ENCODE data around the gene TRPM3.

TRPM3 gene

GRCh38 chr9:71072587-71072986 lies 48.8 kb downstream of the TRPM3 start:
- no peak overlapping the region for H3K4me3 ChIP-seq (ENCODE audit: low read depth, low read length)
- TF ChIP-seq CTCF (IDR thresholded peaks at IDR 0.05; ENCODE audit: low read depth, low read length, missing control alignments), result no peak
- in situ Hi-C loops (cut with HindIII; ENCODE audit: low sequenced_read_pairs), result no loop called here
- DNase-seq (ENCODE audit: low read depth), result no peak

- TF ChIP-seq CTCF (IDR thresholded peaks at IDR 0.05; ENCODE audit: low read depth, low read length, missing control alignments), result no peak
- in situ Hi-C loops (cut with HindIII; ENCODE audit: low sequenced_read_pairs), result no loop called here
- no peak for DNase-seq (ENCODE audit: low read depth)
- no peak overlapping the region for H3K4me3 ChIP-seq (ENCODE audit: low read depth, low read length)
Observed at GRCh38 chr9:71071633-71072032, 49.8 kb downstream of the TRPM3 start.

- no peak for TF ChIP-seq CTCF (IDR thresholded peaks at IDR 0.05; ENCODE audit: low read depth, low read length, missing control alignments)
- in situ Hi-C loops (cut with HindIII; ENCODE audit: low sequenced_read_pairs), result no loop called here
- no peak for DNase-seq (ENCODE audit: low read depth)
- no peak overlapping the region for H3K4me3 ChIP-seq (ENCODE audit: low read depth, low read length)
Observed at GRCh38 chr9:71058660-71059059, 62.8 kb downstream of the TRPM3 start.

GRCh38 chr9:71052287-71052686 lies 69.1 kb downstream of the TRPM3 start:
- no peak overlapping the region for H3K4me3 ChIP-seq (ENCODE audit: low read depth, low read length)
- TF ChIP-seq CTCF (IDR thresholded peaks at IDR 0.05; ENCODE audit: low read depth, low read length, missing control alignments), result no peak
- peak; percentile 1 for DNase-seq (ENCODE audit: low read depth)
- in situ Hi-C loops (cut with HindIII; ENCODE audit: low sequenced_read_pairs), result no loop called here

- no peak for DNase-seq (ENCODE audit: low read depth)
- no peak for TF ChIP-seq CTCF (IDR thresholded peaks at IDR 0.05; ENCODE audit: low read depth, low read length, missing control alignments)
- in situ Hi-C loops (cut with HindIII; ENCODE audit: low sequenced_read_pairs), result no loop called here
- no peak overlapping the region for H3K4me3 ChIP-seq (ENCODE audit: low read depth, low read length)
Observed at GRCh38 chr9:71048280-71048679, 73.1 kb downstream of the TRPM3 start.

- in situ Hi-C loops (cut with HindIII; ENCODE audit: low sequenced_read_pairs), result no loop called here
- no peak overlapping the region for H3K4me3 ChIP-seq (ENCODE audit: low read depth, low read length)
- TF ChIP-seq CTCF (IDR thresholded peaks at IDR 0.05; ENCODE audit: low read depth, low read length, missing control alignments), result no peak
- DNase-seq (ENCODE audit: low read depth), result no peak
Observed at GRCh38 chr9:71042448-71042990, 78.9 kb downstream of the TRPM3 start.

GRCh38 chr9:71037521-71037920 lies 83.9 kb downstream of the TRPM3 start:
- in situ Hi-C loops (cut with HindIII; ENCODE audit: low sequenced_read_pairs), result no loop called here
- TF ChIP-seq CTCF (IDR thresholded peaks at IDR 0.05; ENCODE audit: low read depth, low read length, missing control alignments), result no peak
- DNase-seq (ENCODE audit: low read depth), result no peak
- no peak overlapping the region for H3K4me3 ChIP-seq (ENCODE audit: low read depth, low read length)
